Neural cell (in vitro differentiated cells): ENCODE measurements around the gene OR2S2. TPM values are rescaled to one million over a fixed set of nuclear protein-coding genes. Genes with fewer than 3 reads are reported as not detected.
"Not testable (repeated sequence)": the region's sequence is repeated elsewhere in the genome, so short reads cannot be mapped to it uniquely, and the experiment has no call there.

Experiments used
- H2AFZ ChIP-seq: fragments of 200-600, 300-800 bp; sonication (generic), shearing (Covaris generic); 2 replicates; pipeline ENCODE4 v1.6.0; 2014; ENCODE audit warnings: low read depth, mild to moderate bottlenecking, antibody characterized with exemption, low read length, moderate library complexity
- H3F3A ChIP-seq: fragments of 200-600 bp; shearing (Covaris generic); 2 replicates; pipeline ENCODE4 v1.6.1; 2016; ENCODE audit warnings: mild to moderate bottlenecking, moderate library complexity, mixed read lengths, antibody characterized with exemption, low read length; ENCODE audit not compliant: insufficient read depth, poor library complexity, severe bottlenecking
- H3K27ac ChIP-seq: fragments of 200-600, 300-800 bp; sonication (generic), shearing (Covaris generic); 2 replicates; pipeline ENCODE4 v1.5.1; 2014; ENCODE audit warnings: mild to moderate bottlenecking, low read length, moderate library complexity
- H3K27me3 ChIP-seq: fragments of 300-800, 200-600 bp; sonication (generic), shearing (Covaris generic); 2 replicates; pipeline ENCODE4 v1.6.0; 2014; ENCODE audit warnings: mild to moderate bottlenecking, low read depth, low read length, moderate library complexity; ENCODE audit not compliant: insufficient read depth
- H3K36me3 ChIP-seq: fragments of 300-800, 200-600 bp; sonication (generic), shearing (Covaris generic); 2 replicates; pipeline ENCODE4 v1.5.1; 2014; ENCODE audit warnings: mild to moderate bottlenecking, antibody characterized with exemption, low read length, moderate library complexity; ENCODE audit not compliant: insufficient read depth
- H3K4me2 ChIP-seq: fragments of 300-800, 200-600 bp; sonication (generic), shearing (Covaris generic); 2 replicates; pipeline ENCODE4 v1.6.0; 2014; ENCODE audit warnings: mild to moderate bottlenecking, low read length
- H3K4me3 ChIP-seq: fragments of 300-800, 200-600 bp; sonication (generic), shearing (Covaris generic); 2 replicates; pipeline ENCODE4 v1.5.1; 2014; ENCODE audit warnings: mild to moderate bottlenecking, low read length, moderate library complexity
- H3K79me2 ChIP-seq: fragments of 200-600 bp; shearing (Covaris generic); replicated peaks from 2 replicates; pipeline ENCODE4 v1.6.0; 2014; ENCODE audit warnings: mild to moderate bottlenecking, low read length, moderate library complexity; ENCODE audit not compliant: insufficient read depth
- H3K9ac ChIP-seq: fragments of 300-800, 200-600 bp; sonication (generic), shearing (Covaris generic); 2 replicates; pipeline ENCODE4 v1.6.1; 2016; ENCODE audit warnings: mild to moderate bottlenecking, low read length, mixed read lengths
- H3K9me2 ChIP-seq: fragments of 200-600 bp; shearing (Covaris generic); 2 replicates; pipeline ENCODE4 v1.6.1; 2016; ENCODE audit warnings: mild to moderate bottlenecking, low read length, mixed read lengths; ENCODE audit not compliant: insufficient read depth
- H3K9me3 ChIP-seq: fragments of 200-600, 300-800 bp; sonication (generic), shearing (Covaris generic); 2 replicates; pipeline ENCODE4 v1.6.1; 2016; ENCODE audit warnings: mild to moderate bottlenecking, mixed run types, low read length, moderate library complexity, mixed read lengths
- H4K20me1 ChIP-seq: fragments of 200-600 bp; shearing (Covaris generic); 2 replicates; pipeline ENCODE4 v1.6.1; 2016; ENCODE audit warnings: mild to moderate bottlenecking, mixed run types; ENCODE audit not compliant: insufficient read depth
- EZH2 ChIP-seq: fragments of 200-600, 300-800 bp; shearing (Covaris generic), sonication (generic); IDR thresholded peaks from 2 replicates; pipeline ENCODE4 v1.6.1; 2014; ENCODE audit warnings: antibody characterized with exemption, low read length, borderline replicate concordance, mild to moderate bottlenecking; ENCODE audit not compliant: insufficient read depth, poor library complexity, severe bottlenecking
- MXI1 ChIP-seq: fragments of 450-650 bp; conservative IDR thresholded peaks from 2 replicates; pipeline ENCODE4 v1.6.1; 2014; ENCODE audit warnings: antibody characterized with exemption, mild to moderate bottlenecking; ENCODE audit not compliant: poor library complexity, severe bottlenecking
- POLR2AphosphoS5 ChIP-seq: IDR thresholded peaks from 2 replicates; pipeline ENCODE4 v1.6.1; 2012
- SMC3 ChIP-seq: fragments of 450-650 bp; conservative IDR thresholded peaks from 2 replicates; pipeline ENCODE4 v1.6.1; 2014; ENCODE audit warnings: antibody characterized with exemption, mild to moderate bottlenecking, moderate library complexity; ENCODE audit not compliant: poor library complexity
- polyA plus RNA-seq: library from polyadenylated mRNA; depleted of rRNA; stranded (reverse); fragments of >200 nt; gene quantifications from 2 replicates; pipeline ENCODE4 v1.2.3, GENCODE V29; 2014
- TF ChIP-seq, protein P1 (sequence below): IDR thresholded peaks from 2 replicates; pipeline ENCODE4 v1.6.1; 2012; ENCODE audit warnings: borderline replicate concordance
- TF ChIP-seq, protein P2 (sequence below): fragments of 450-650 bp; IDR thresholded peaks from 2 replicates; pipeline ENCODE4 v1.5.1; 2014; ENCODE audit warnings: antibody characterized with exemption, mild to moderate bottlenecking, moderate library complexity; ENCODE audit not compliant: poor library complexity, severe bottlenecking

Gene OR2S2
- polyA plus RNA-seq, 1 donor from 2014 or later: not detected

DNA sequence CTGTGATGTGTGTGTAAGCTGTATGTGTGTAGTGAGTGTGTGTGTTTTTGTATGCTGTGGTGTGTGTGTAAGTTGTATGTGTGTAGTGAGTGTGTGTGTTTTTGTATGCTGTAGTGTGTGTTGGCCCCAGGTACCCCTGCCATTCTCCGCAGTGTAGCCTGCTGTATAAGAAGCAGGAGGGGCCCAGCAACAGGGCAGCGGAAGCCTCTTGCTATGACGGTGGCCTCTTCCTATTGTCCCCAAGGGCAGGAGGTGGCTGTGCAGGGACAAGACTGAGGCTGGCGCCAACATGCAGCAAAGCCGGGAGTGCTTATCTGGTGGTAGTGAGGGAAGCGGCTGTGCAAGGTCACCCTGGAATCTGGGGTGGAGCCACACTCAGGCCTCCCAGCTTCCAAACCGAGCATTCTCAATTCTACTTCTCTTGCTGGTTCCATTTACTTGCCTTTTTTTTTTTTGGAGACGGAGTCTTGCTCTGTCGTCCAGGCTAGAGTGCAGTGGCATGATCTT, 43.6 kb downstream of the OR2S2 start:
- Histone ChIP-seq H2AFZ (no peak overlapping the region), H3K9me2 (no peaks in the 10 kb centered on the region), H3K9ac (no peak overlapping the region), H3K9me3 (no peaks in the 10 kb centered on the region), H3K79me2 (no peaks in the 10 kb centered on the region), H3K36me3 (no peaks in the 10 kb centered on the region), H3K4me3 (no peak overlapping the region), H3K27ac (no peak overlapping the region), H3K27me3 (no peaks in the 10 kb centered on the region), H3F3A (no peaks in the 10 kb centered on the region), H3K4me2 (no peak overlapping the region), H4K20me1 (no peaks in the 10 kb centered on the region)
- TF ChIP-seq, protein P1, sequence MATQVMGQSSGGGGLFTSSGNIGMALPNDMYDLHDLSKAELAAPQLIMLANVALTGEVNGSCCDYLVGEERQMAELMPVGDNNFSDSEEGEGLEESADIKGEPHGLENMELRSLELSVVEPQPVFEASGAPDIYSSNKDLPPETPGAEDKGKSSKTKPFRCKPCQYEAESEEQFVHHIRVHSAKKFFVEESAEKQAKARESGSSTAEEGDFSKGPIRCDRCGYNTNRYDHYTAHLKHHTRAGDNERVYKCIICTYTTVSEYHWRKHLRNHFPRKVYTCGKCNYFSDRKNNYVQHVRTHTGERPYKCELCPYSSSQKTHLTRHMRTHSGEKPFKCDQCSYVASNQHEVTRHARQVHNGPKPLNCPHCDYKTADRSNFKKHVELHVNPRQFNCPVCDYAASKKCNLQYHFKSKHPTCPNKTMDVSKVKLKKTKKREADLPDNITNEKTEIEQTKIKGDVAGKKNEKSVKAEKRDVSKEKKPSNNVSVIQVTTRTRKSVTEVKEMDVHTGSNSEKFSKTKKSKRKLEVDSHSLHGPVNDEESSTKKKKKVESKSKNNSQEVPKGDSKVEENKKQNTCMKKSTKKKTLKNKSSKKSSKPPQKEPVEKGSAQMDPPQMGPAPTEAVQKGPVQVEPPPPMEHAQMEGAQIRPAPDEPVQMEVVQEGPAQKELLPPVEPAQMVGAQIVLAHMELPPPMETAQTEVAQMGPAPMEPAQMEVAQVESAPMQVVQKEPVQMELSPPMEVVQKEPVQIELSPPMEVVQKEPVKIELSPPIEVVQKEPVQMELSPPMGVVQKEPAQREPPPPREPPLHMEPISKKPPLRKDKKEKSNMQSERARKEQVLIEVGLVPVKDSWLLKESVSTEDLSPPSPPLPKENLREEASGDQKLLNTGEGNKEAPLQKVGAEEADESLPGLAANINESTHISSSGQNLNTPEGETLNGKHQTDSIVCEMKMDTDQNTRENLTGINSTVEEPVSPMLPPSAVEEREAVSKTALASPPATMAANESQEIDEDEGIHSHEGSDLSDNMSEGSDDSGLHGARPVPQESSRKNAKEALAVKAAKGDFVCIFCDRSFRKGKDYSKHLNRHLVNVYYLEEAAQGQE: no peak
- no peak for TF ChIP-seq EZH2
- no peak for TF ChIP-seq POLR2AphosphoS5
- TF ChIP-seq, protein P2, sequence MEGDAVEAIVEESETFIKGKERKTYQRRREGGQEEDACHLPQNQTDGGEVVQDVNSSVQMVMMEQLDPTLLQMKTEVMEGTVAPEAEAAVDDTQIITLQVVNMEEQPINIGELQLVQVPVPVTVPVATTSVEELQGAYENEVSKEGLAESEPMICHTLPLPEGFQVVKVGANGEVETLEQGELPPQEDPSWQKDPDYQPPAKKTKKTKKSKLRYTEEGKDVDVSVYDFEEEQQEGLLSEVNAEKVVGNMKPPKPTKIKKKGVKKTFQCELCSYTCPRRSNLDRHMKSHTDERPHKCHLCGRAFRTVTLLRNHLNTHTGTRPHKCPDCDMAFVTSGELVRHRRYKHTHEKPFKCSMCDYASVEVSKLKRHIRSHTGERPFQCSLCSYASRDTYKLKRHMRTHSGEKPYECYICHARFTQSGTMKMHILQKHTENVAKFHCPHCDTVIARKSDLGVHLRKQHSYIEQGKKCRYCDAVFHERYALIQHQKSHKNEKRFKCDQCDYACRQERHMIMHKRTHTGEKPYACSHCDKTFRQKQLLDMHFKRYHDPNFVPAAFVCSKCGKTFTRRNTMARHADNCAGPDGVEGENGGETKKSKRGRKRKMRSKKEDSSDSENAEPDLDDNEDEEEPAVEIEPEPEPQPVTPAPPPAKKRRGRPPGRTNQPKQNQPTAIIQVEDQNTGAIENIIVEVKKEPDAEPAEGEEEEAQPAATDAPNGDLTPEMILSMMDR: no peak
- no peak for TF ChIP-seq SMC3

DNA sequence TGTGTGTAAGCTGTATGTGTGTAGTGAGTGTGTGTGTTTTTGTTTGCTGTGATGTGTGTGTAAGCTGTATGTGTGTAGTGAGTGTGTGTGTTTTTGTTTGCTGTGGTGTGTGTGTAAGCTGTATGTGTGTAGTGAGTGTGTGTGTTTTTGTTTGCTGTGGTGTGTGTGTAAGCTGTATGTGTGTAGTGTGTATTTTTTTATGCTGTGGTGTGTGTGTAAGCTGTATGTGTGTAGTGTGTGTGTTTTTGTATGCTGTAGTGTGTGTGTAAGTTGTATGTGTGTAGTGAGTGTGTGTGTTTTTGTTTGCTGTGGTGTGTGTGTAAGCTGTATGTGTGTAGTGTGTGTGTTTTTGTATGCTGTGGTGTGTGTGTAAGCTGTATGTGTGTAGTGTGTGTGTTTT, 44.5 kb downstream of the OR2S2 start:
- not testable (repeated sequence) for H3K27me3 ChIP-seq, H3K36me3 ChIP-seq, H2AFZ ChIP-seq, H3F3A ChIP-seq, H3K9ac ChIP-seq, H3K4me2 ChIP-seq, H3K9me2 ChIP-seq, H3K27ac ChIP-seq, H3K79me2 ChIP-seq, H3K4me3 ChIP-seq, H3K9me3 ChIP-seq, H4K20me1 ChIP-seq

DNA sequence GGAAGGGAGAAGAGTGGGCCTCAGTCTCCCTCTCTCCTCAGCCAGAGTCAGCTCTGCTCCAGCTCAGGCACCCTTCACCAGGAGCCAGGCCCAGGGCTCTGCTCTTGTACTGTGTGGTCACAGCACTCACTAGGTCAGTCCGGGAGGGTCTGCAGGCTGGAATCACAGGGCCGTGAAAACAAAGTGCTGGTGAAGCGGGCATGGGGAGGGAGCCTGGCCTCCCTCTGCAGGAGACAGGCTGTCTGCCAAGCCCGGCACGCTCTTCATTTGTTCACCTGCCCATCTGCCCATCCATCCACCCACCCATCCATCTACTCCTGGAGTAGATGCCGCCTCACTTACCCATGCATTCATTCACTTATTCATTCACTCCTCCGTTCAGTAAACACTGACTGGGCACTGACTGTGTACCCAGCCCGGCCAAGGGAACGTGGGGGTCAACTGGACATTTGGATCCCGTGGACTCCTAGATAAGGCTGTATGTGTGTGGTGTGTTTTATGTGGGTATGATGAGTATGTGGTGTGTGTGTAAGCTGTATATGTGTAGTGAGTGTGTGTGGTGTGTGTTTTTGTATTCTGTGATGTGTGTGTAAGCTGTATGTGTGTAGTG, 45.1 kb downstream of the OR2S2 start:
- no peak overlapping the region for H3K9ac ChIP-seq
- H4K20me1 ChIP-seq: no peaks in the 10 kb centered on the region
- no peak overlapping the region for H3K4me2 ChIP-seq
- no peaks in the 10 kb centered on the region for H3F3A ChIP-seq
- H3K27me3 ChIP-seq: no peaks in the 10 kb centered on the region
- TF ChIP-seq, protein P2: no peak
- TF ChIP-seq SMC3: no peak
- no peak for TF ChIP-seq POLR2AphosphoS5
- no peak for TF ChIP-seq MXI1
- H3K9me3 ChIP-seq: no peaks in the 10 kb centered on the region
- H3K4me3 ChIP-seq: no peak overlapping the region
- no peaks in the 10 kb centered on the region for H3K36me3 ChIP-seq
- no peak overlapping the region for H2AFZ ChIP-seq
- H3K79me2 ChIP-seq: no peaks in the 10 kb centered on the region
- no peak overlapping the region for H3K27ac ChIP-seq
- H3K9me2 ChIP-seq: no peaks in the 10 kb centered on the region
